ENCODE measurements around the gene ITPR2. TPM values are rescaled to one million over a fixed set of nuclear protein-coding genes. Genes with fewer than 3 reads are reported as not detected.

Gene ITPR2
- polyA plus RNA-seq, 1 of the 3 experiments (the other 2 are of a cell fraction) = 2.3 TPM

- Histone ChIP-seq H3K4me3 (ENCODE audit: low read depth in 2 of 2, low read length in 1 of 2) (no peak overlapping the region), H3K9ac (no peak overlapping the region), H3K27ac (ENCODE audit: low read depth in 2 of 2, low read length in 1 of 2) (no peak overlapping the region), H2AFZ (ENCODE audit: low read depth) (no peak overlapping the region), H3K27me3 (ENCODE audit: insufficient read depth) (no peaks in the 10 kb centered on the region), H4K20me1 (ENCODE audit: insufficient read depth) (no peaks in the 10 kb centered on the region), H3K9me3 (no peaks in the 10 kb centered on the region), H3K4me1 (ENCODE audit: control insufficient read depth in 1 of 2, insufficient read depth in 2 of 2, low read depth in 1 of 2, low read length in 1 of 2) (peaks cover 4 to 6% of the 10 kb centered on the region in 2 experiments; a peak in 3 of 4 replicates), H3K36me3 (replicated peaks in 1 of 2; ENCODE audit: control insufficient read depth in 1 of 2, insufficient read depth in 2 of 2, low read length in 1 of 2) (no peaks in the 10 kb centered on the region), H3K9me2 (no peaks in the 10 kb centered on the region), H3K79me2 (ENCODE audit: insufficient read depth) (no peaks in the 10 kb centered on the region), H3F3A (replicated peaks; ENCODE audit: insufficient read depth) (no peaks in the 10 kb centered on the region), H3K4me2 (no peak overlapping the region)
- CTCF ChIA-PET = interaction anchor here (0.8 to 1.2 kb wide), 4 partner anchors 11 to 195 kb away, joined by 3 read pairs; no protein-coding TSS in a partner anchor
- TF ChIP-seq NFIC (IDR thresholded peaks at IDR 0.05; ENCODE audit: borderline replicate concordance) = no peak
- no peak for TF ChIP-seq RCOR1 (IDR thresholded peaks at IDR 0.05; ENCODE audit: low read length)
- TF ChIP-seq EP300 (IDR thresholded peaks at IDR 0.05; ENCODE audit: borderline replicate concordance in 1 of 2, low read depth in 1 of 2, low read length in 1 of 2) = no peak
- TF ChIP-seq TEAD4 (IDR thresholded peaks at IDR 0.05; ENCODE audit: borderline replicate concordance, insufficient read depth) = no peak
- no peak for TF ChIP-seq YY1 (IDR thresholded peaks at IDR 0.05; ENCODE audit: low read depth)
- TF ChIP-seq TAF1 (IDR thresholded peaks at IDR 0.05; ENCODE audit: borderline replicate concordance, low read depth, low read length) = no peak
- TF ChIP-seq RFX5 (IDR thresholded peaks at IDR 0.05; ENCODE audit: low read length) = no peak
- TF ChIP-seq GABPA (IDR thresholded peaks at IDR 0.05; ENCODE audit: low read depth) = no peak
- TF ChIP-seq FOXJ3 (CRISPR knock-in tag; IDR thresholded peaks at IDR 0.05) = no peak
- TF ChIP-seq, protein P1, sequence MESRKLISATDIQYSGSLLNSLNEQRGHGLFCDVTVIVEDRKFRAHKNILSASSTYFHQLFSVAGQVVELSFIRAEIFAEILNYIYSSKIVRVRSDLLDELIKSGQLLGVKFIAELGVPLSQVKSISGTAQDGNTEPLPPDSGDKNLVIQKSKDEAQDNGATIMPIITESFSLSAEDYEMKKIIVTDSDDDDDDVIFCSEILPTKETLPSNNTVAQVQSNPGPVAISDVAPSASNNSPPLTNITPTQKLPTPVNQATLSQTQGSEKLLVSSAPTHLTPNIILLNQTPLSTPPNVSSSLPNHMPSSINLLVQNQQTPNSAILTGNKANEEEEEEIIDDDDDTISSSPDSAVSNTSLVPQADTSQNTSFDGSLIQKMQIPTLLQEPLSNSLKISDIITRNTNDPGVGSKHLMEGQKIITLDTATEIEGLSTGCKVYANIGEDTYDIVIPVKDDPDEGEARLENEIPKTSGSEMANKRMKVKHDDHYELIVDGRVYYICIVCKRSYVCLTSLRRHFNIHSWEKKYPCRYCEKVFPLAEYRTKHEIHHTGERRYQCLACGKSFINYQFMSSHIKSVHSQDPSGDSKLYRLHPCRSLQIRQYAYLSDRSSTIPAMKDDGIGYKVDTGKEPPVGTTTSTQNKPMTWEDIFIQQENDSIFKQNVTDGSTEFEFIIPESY (IDR thresholded peaks at IDR 0.05; ENCODE audit: borderline replicate concordance, low read depth) = no peak
- peak; percentile 9 for DNase-seq
- WGBS (ENCODE audit: low lambda C conversion rate) = 69% methylated on average over 6 of the region's 6 CpGs
- POLR2A ChIA-PET = no interaction called here
These were observed 497.3 kb downstream of the ITPR2 start for GRCh38 chr12:26335651-26336050.

- H3K4me2 ChIP-seq = no peak overlapping the region
- no peak overlapping the region for H2AFZ ChIP-seq (ENCODE audit: low read depth)
- no peak overlapping the region for H3K9ac ChIP-seq
- no peak overlapping the region for H3K27ac ChIP-seq (ENCODE audit: low read depth in 2 of 2, low read length in 1 of 2)
- no peaks in the 10 kb centered on the region for H3K79me2 ChIP-seq (ENCODE audit: insufficient read depth)
- H3K4me3 ChIP-seq (ENCODE audit: low read depth in 2 of 2, low read length in 1 of 2) = no peak overlapping the region
- no peaks in the 10 kb centered on the region for H3K27me3 ChIP-seq (ENCODE audit: insufficient read depth)
- H3K36me3 ChIP-seq (replicated peaks in 1 of 2; ENCODE audit: control insufficient read depth in 1 of 2, insufficient read depth in 2 of 2, low read length in 1 of 2) = no peaks in the 10 kb centered on the region
- POLR2A ChIA-PET = no interaction called here
- H4K20me1 ChIP-seq (ENCODE audit: insufficient read depth) = no peaks in the 10 kb centered on the region
- no peaks in the 10 kb centered on the region for H3K9me2 ChIP-seq
- H3K4me1 ChIP-seq (ENCODE audit: control insufficient read depth in 1 of 2, insufficient read depth in 2 of 2, low read depth in 1 of 2, low read length in 1 of 2) = peaks cover 0 to 6% of the 10 kb centered on the region in 2 experiments; a peak in 3 of 4 replicates
- no peak for DNase-seq
- CTCF ChIA-PET = interaction anchor here (1.2 kb wide), 1 partner anchor 37 kb away, joined by 3 read pairs; no protein-coding TSS in a partner anchor
- WGBS (ENCODE audit: low lambda C conversion rate) = 92% methylated on average over 6 of the region's 6 CpGs
- no peaks in the 10 kb centered on the region for H3F3A ChIP-seq (replicated peaks; ENCODE audit: insufficient read depth)
- H3K9me3 ChIP-seq = no peaks in the 10 kb centered on the region
- no peak for TF ChIP-seq RFX5 (IDR thresholded peaks at IDR 0.05; ENCODE audit: low read length)
- TF ChIP-seq, protein P2, sequence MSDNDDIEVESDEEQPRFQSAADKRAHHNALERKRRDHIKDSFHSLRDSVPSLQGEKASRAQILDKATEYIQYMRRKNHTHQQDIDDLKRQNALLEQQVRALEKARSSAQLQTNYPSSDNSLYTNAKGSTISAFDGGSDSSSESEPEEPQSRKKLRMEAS (IDR thresholded peaks at IDR 0.05; ENCODE audit: low read depth) = no peak
- no peak for TF ChIP-seq RAD21 (IDR thresholded peaks at IDR 0.05; ENCODE audit: low read length)
- no peak for TF ChIP-seq TEAD4 (IDR thresholded peaks at IDR 0.05; ENCODE audit: borderline replicate concordance, insufficient read depth)
- TF ChIP-seq FOXJ3 (CRISPR knock-in tag; IDR thresholded peaks at IDR 0.05) = no peak
- TF ChIP-seq CTCF (IDR thresholded peaks at IDR 0.05) = no peak
- no peak for TF ChIP-seq CHD2 (IDR thresholded peaks at IDR 0.05; ENCODE audit: low read length, partially characterized antibody)
- no peak for TF ChIP-seq MXI1 (IDR thresholded peaks at IDR 0.05; ENCODE audit: low read depth, low read length)
- TF ChIP-seq, protein P3, sequence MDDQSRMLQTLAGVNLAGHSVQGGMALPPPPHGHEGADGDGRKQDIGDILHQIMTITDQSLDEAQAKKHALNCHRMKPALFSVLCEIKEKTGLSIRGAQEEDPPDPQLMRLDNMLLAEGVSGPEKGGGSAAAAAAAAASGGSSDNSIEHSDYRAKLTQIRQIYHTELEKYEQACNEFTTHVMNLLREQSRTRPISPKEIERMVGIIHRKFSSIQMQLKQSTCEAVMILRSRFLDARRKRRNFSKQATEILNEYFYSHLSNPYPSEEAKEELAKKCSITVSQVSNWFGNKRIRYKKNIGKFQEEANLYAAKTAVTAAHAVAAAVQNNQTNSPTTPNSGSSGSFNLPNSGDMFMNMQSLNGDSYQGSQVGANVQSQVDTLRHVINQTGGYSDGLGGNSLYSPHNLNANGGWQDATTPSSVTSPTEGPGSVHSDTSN (IDR thresholded peaks at IDR 0.05) = no peak
- no peak for TF ChIP-seq EP300 (IDR thresholded peaks at IDR 0.05; ENCODE audit: borderline replicate concordance in 1 of 2, low read depth in 1 of 2, low read length in 1 of 2)
- no peak for TF ChIP-seq USF2 (IDR thresholded peaks at IDR 0.05; ENCODE audit: borderline replicate concordance, low read depth, low read length)
- no peak for TF ChIP-seq ELF1 (IDR thresholded peaks at IDR 0.05)
These were observed 498.3 kb downstream of the ITPR2 start for GRCh38 chr12:26334621-26335124.
